HG03558 (cell line): ENCODE data around the gene PLEKHG5.

ENCODE experiments used
- ATAC-seq: cut with Tn5 transposase; IDR thresholded peaks from one replicate; pipeline ENCODE4 v1.9.1; 2021; ENCODE audit warnings: moderate number of reproducible peaks; ENCODE audit not compliant: unreplicated experiment; ENCODE audit errors: extremely low read depth

The PLEKHG5 gene

GRCh38 chr1:6484826-6485167 is 6.7 kb downstream of the PLEKHG5 start:
- ATAC-seq, result no peak

GRCh38 chr1:6483761-6484117 is 7.7 kb downstream of the PLEKHG5 start:
- ATAC-seq, result no peak

- ATAC-seq, result no peak
Measured at GRCh38 chr1:6483017-6483760, 8.3 kb downstream of the PLEKHG5 start.

GRCh38 chr1:6481820-6482219 is 9.6 kb downstream of the PLEKHG5 start:
- no peak for ATAC-seq

- ATAC-seq, result no peak
Measured at GRCh38 chr1:6477039-6477820, 14.2 kb downstream of the PLEKHG5 start.

- ATAC-seq, result no peak
Measured at GRCh38 chr1:6476483-6476882, 15.0 kb downstream of the PLEKHG5 start.

- no peak for ATAC-seq
Measured at GRCh38 chr1:6475381-6476133, 15.9 kb downstream of the PLEKHG5 start.

GRCh38 chr1:6474815-6475282 is 16.6 kb downstream of the PLEKHG5 start:
- ATAC-seq, result no peak

- ATAC-seq, result no peak
Measured at GRCh38 chr1:6473974-6474814, 17.3 kb downstream of the PLEKHG5 start.

GRCh38 chr1:6473156-6473555 is 18.3 kb downstream of the PLEKHG5 start:
- no peak for ATAC-seq

GRCh38 chr1:6472391-6472790 is 19.1 kb downstream of the PLEKHG5 start:
- ATAC-seq, result no peak

GRCh38 chr1:6471970-6472368 is 19.5 kb downstream of the PLEKHG5 start:
- no peak for ATAC-seq

GRCh38 chr1:6471086-6471969 is 20.1 kb downstream of the PLEKHG5 start:
- ATAC-seq, result no peak

- no peak for ATAC-seq
Measured at GRCh38 chr1:6470132-6471085, 21.1 kb downstream of the PLEKHG5 start.

GRCh38 chr1:6468729-6469461 is 22.6 kb downstream of the PLEKHG5 start:
- ATAC-seq, result no peak

- no peak for ATAC-seq
Measured at GRCh38 chr1:6467744-6468688, 23.5 kb downstream of the PLEKHG5 start.
